Measurements from ENCODE around the gene G6PC1.

DNA sequence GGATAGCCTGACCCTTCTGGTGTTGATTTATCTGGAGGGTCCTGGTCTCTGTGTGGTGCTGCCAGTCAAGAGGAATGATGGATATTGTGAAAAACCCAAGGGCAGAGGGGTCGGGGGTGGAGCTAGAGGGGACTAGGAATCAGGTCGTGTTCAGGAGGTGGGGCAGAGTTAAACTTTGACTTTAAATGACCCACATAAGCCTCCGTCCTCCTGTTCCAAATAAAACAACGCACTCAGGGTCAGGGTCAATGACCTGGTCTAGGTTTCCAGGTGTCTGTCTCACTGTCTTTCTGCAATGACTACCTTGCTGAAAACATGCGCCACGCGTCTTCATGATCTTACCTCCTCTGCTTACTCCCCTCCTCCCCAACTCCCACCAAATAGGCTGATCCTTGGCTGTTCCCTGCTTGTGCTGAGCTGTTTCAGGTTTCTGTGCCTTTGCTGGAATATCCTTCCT is 34.9 kb upstream of the G6PC1 start:
- TF ChIP-seq TARDBP (IDR thresholded peaks at IDR 0.05): no peak
- no peak for TF ChIP-seq FOXM1 (IDR thresholded peaks at IDR 0.05; ENCODE audit: borderline replicate concordance)
- no peak for TF ChIP-seq SUZ12 (IDR thresholded peaks at IDR 0.05)
- TF ChIP-seq BHLHE40 (IDR thresholded peaks at IDR 0.05; ENCODE audit: borderline replicate concordance): no peak
- TF ChIP-seq ARNT (IDR thresholded peaks at IDR 0.05): no peak
- TF ChIP-seq FOXA1 (IDR thresholded peaks at IDR 0.05): no peak

Measured in HEK293T (cell line).